ENCODE data around the gene DVL2. TPM values are rescaled to one million over a fixed set of nuclear protein-coding genes. Genes with fewer than 3 reads are reported as not detected.

Gene DVL2
- total RNA-seq, 1 donor from 2014 or later: 99.7 TPM

DNA sequence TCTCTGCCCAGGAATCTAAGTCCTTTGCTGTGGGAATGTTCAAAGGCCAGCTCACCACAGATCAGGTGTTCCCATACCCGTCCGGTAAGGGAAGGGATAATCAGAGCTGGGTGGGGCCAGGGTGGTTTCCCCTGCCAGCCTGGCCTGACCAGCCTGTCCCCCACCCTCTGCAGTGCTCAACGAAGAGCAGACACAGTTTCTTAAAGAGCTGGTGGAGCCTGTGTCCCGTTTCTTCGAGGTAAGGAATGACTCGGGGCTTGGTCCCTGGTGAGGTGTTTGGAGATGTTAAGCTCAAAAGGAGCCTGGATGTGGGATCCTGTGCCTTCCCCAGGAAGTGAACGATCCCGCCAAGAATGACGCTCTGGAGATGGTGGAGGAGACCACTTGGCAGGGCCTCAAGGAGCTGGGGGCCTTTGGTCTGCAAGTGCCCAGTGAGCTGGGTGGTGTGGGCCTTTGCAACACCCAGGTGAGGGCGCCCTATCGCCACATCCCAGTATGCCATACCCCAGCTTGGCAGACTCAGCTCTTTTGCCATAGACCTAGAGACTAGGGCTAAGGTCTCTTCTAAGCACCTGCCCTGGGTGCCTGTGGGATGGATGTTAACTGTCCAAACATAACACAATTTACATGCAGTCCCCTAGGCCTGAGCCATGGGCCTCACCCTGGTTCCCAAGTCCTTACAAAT lies 13.6 kb downstream of the DVL2 start:
- H3K36me3 Mint-ChIP-seq (ENCODE audit: unreplicated experiment): peaks cover 16% of the 10 kb centered on the region
- peak overlapping the region; percentile 99 for H3K27ac Mint-ChIP-seq (ENCODE audit: unreplicated experiment)
- no peaks in the 10 kb centered on the region for H3K9me3 Mint-ChIP-seq (ENCODE audit: unreplicated experiment)
- H3K4me1 Mint-ChIP-seq (ENCODE audit: unreplicated experiment): peaks cover 59% of the 10 kb centered on the region
- DNase-seq (ENCODE audit: extremely low spot score, unreplicated experiment): no peak
- H3K27me3 Mint-ChIP-seq (ENCODE audit: unreplicated experiment): no peaks in the 10 kb centered on the region
- TF ChIP-seq, protein P1, sequence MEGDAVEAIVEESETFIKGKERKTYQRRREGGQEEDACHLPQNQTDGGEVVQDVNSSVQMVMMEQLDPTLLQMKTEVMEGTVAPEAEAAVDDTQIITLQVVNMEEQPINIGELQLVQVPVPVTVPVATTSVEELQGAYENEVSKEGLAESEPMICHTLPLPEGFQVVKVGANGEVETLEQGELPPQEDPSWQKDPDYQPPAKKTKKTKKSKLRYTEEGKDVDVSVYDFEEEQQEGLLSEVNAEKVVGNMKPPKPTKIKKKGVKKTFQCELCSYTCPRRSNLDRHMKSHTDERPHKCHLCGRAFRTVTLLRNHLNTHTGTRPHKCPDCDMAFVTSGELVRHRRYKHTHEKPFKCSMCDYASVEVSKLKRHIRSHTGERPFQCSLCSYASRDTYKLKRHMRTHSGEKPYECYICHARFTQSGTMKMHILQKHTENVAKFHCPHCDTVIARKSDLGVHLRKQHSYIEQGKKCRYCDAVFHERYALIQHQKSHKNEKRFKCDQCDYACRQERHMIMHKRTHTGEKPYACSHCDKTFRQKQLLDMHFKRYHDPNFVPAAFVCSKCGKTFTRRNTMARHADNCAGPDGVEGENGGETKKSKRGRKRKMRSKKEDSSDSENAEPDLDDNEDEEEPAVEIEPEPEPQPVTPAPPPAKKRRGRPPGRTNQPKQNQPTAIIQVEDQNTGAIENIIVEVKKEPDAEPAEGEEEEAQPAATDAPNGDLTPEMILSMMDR (IDR thresholded peaks at IDR 0.05): peak; percentile 59
- peak overlapping the region; percentile 97 for H3K4me3 Mint-ChIP-seq (ENCODE audit: unreplicated experiment)

DNA sequence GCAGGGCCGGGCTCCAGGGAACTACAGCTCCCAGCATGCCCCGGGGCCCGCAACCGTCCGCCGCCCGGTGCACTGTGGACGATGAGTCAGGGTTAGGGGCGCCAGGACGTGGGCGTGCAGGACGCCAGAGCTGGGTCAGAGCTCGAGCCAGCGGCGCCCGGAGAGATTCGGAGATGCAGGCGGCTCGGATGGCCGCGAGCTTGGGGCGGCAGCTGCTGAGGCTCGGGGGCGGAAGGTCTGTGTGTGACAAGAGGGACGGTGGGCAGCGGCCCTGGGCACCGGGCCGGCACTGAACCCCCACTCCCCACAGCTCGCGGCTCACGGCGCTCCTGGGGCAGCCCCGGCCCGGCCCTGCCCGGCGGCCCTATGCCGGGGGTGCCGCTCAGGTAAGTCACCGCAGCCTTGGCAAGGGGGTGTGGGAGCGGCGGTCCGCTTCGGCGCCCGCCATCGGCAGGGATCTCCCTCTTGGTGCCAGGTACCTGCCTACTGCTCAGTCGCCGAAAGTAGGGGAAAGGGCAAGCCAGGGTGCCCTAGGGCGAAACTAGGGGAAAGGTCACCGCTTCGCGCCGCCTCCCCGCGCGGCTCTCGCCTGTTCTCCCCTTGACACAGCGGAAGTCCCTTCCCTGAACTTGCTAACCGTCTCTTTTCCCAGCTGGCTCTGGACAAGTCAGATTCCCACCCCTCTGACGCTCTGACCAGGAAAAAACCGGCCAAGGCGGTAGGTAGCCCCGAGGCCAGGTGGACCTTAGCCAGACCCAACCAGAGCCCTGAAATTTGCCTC lies 14.3 kb downstream of the DVL2 start, which contains the start of the genes ACADVL and DLG4:
ACADVL (plus strand) TSS at position 127 of the 781 bp plus-strand sequence; CDS start at position 174, 47 bp downstream.
DLG4 (minus strand) TSS at position 25 of the 781 bp plus-strand sequence.
- peaks cover 10% of the 10 kb centered on the region for H3K36me3 Mint-ChIP-seq (ENCODE audit: unreplicated experiment)
- TF ChIP-seq, protein P1 (IDR thresholded peaks at IDR 0.05): no peak
- peak within 1 kb of the TSS; percentile 97 for H3K4me3 Mint-ChIP-seq (ENCODE audit: unreplicated experiment)
- H3K27me3 Mint-ChIP-seq (ENCODE audit: unreplicated experiment): no peaks in the 10 kb centered on the region
- peak; percentile 95 for DNase-seq (ENCODE audit: extremely low spot score, unreplicated experiment)
- no peaks in the 10 kb centered on the region for H3K9me3 Mint-ChIP-seq (ENCODE audit: unreplicated experiment)
- peaks cover 62% of the 10 kb centered on the region for H3K4me1 Mint-ChIP-seq (ENCODE audit: unreplicated experiment)
- peak within 1 kb of the TSS; percentile 99 for H3K27ac Mint-ChIP-seq (ENCODE audit: unreplicated experiment)

DNA sequence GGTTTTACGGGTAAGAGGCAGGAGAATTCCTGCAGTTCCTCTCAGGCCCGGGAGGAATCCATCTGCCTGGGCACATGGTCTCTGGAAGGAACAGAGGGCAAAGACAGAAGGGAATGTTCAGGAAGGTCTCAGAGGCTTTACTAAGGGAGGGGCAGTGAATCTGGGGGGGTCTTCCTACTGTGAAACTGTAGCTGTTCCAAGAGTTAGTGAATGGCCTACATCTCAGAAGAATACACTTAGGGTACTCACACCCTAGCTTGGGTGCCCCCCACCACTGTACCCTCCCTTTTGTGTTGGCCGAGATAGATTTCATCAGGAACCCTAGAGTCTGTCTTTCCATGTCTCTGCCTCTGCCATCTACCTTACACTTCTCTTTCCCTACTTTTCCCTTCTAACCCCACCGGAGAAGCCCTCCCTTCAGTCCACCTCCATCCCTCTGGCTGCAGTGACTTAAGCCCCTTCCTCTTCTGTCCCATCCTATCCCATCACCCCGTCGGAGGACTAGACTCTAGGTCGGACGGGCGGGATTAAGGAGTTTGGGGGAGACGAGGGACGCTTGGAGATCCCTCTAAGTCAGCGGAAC lies 15.0 kb downstream of the DVL2 start:
- Mint-ChIP-seq H3K27ac (ENCODE audit: unreplicated experiment) (peak overlapping the region; percentile 99), H3K27me3 (ENCODE audit: unreplicated experiment) (no peaks in the 10 kb centered on the region), H3K4me1 (ENCODE audit: unreplicated experiment) (peaks cover 61% of the 10 kb centered on the region), H3K4me3 (ENCODE audit: unreplicated experiment) (peak overlapping the region; percentile 97), H3K9me3 (ENCODE audit: unreplicated experiment) (no peaks in the 10 kb centered on the region), H3K36me3 (ENCODE audit: unreplicated experiment) (peaks cover 7% of the 10 kb centered on the region)
- no peak for DNase-seq (ENCODE audit: extremely low spot score, unreplicated experiment)
- TF ChIP-seq, protein P1 (IDR thresholded peaks at IDR 0.05): no peak

DNA sequence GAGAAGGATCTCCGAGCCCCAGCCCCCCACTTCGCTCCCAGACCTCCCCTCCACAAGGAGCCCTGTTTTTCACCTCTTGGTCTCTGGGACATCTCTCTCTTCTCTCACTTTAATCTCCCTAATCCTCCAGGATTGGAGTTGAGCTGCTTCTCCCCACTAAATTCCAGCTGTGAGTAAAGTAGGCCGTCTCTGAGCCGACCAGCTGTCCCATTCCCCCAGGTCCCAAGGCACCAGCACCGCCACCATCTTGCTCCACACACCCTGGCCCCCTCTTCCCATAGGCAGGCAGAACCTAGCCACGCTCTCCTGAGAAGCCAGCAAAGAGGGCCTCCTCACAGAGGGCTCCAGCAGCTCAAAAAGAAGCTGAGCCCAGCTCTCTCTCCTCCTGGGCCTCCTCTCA lies 15.6 kb downstream of the DVL2 start:
- Mint-ChIP-seq H3K36me3 (ENCODE audit: unreplicated experiment) (peaks cover 5% of the 10 kb centered on the region), H3K4me1 (ENCODE audit: unreplicated experiment) (peaks cover 64% of the 10 kb centered on the region), H3K4me3 (ENCODE audit: unreplicated experiment) (peak overlapping the region; percentile 97), H3K27ac (ENCODE audit: unreplicated experiment) (peak overlapping the region; percentile 99), H3K9me3 (ENCODE audit: unreplicated experiment) (no peaks in the 10 kb centered on the region), H3K27me3 (ENCODE audit: unreplicated experiment) (no peaks in the 10 kb centered on the region)
- DNase-seq (ENCODE audit: extremely low spot score, unreplicated experiment): no peak
- TF ChIP-seq, protein P1 (IDR thresholded peaks at IDR 0.05): no peak

Measured in osteocyte (in vitro differentiated cells).